ENCODE data around the gene PTPN4.
"Not testable (repeated sequence)": the region's sequence is repeated elsewhere in the genome, so short reads cannot be mapped to it uniquely, and the experiment has no call there.

Gene PTPN4

GRCh38 chr2:119764832-119765231 lies 5.1 kb downstream of the PTPN4 start:
- no peak overlapping the region for H3K4me3 ChIP-seq (ENCODE audit: low read depth, low read length)

GRCh38 chr2:119765433-119766002 lies 5.8 kb downstream of the PTPN4 start:
- H3K4me3 ChIP-seq (ENCODE audit: low read depth, low read length): no peak overlapping the region

- H3K4me3 ChIP-seq (ENCODE audit: low read depth, low read length): no peak overlapping the region
These were observed 7.2 kb downstream of the PTPN4 start for GRCh38 chr2:119766944-119767343.

GRCh38 chr2:119768742-119769141 lies 9.0 kb downstream of the PTPN4 start:
- no peak overlapping the region for H3K4me3 ChIP-seq (ENCODE audit: low read depth, low read length)

- no peak overlapping the region for H3K4me3 ChIP-seq (ENCODE audit: low read depth, low read length)
These were observed 9.9 kb downstream of the PTPN4 start for GRCh38 chr2:119769645-119770044.

- H3K4me3 ChIP-seq (ENCODE audit: low read depth, low read length): no peak overlapping the region
These were observed 11.6 kb downstream of the PTPN4 start for GRCh38 chr2:119771331-119771730.

GRCh38 chr2:119772128-119772527 lies 12.4 kb downstream of the PTPN4 start:
- H3K4me3 ChIP-seq (ENCODE audit: low read depth, low read length): no peak overlapping the region

- H3K4me3 ChIP-seq (ENCODE audit: low read depth, low read length): no peak overlapping the region
These were observed 13.0 kb downstream of the PTPN4 start for GRCh38 chr2:119772767-119773166.

- no peak overlapping the region for H3K4me3 ChIP-seq (ENCODE audit: low read depth, low read length)
These were observed 14.3 kb downstream of the PTPN4 start for GRCh38 chr2:119774026-119774425.

- no peak overlapping the region for H3K4me3 ChIP-seq (ENCODE audit: low read depth, low read length)
These were observed 15.4 kb downstream of the PTPN4 start for GRCh38 chr2:119775102-119775501.

- H3K4me3 ChIP-seq (ENCODE audit: low read depth, low read length): no peak overlapping the region
These were observed 22.7 kb downstream of the PTPN4 start for GRCh38 chr2:119782308-119783027.

GRCh38 chr2:119784876-119785275 lies 25.2 kb downstream of the PTPN4 start:
- no peak overlapping the region for H3K4me3 ChIP-seq (ENCODE audit: low read depth, low read length)

GRCh38 chr2:119786295-119786694 lies 26.6 kb downstream of the PTPN4 start:
- H3K4me3 ChIP-seq (ENCODE audit: low read depth, low read length): no peak overlapping the region

GRCh38 chr2:119788752-119789151 lies 29.0 kb downstream of the PTPN4 start:
- no peak overlapping the region for H3K4me3 ChIP-seq (ENCODE audit: low read depth, low read length)

GRCh38 chr2:119790466-119790865 lies 30.7 kb downstream of the PTPN4 start:
- no peak overlapping the region for H3K4me3 ChIP-seq (ENCODE audit: low read depth, low read length)

- no peak overlapping the region for H3K4me3 ChIP-seq (ENCODE audit: low read depth, low read length)
These were observed 33.2 kb downstream of the PTPN4 start for GRCh38 chr2:119792907-119793312.

GRCh38 chr2:119794237-119794636 lies 34.5 kb downstream of the PTPN4 start:
- no peak overlapping the region for H3K4me3 ChIP-seq (ENCODE audit: low read depth, low read length)

- no peak overlapping the region for H3K4me3 ChIP-seq (ENCODE audit: low read depth, low read length)
These were observed 35.9 kb downstream of the PTPN4 start for GRCh38 chr2:119795309-119796303.

- no peak overlapping the region for H3K4me3 ChIP-seq (ENCODE audit: low read depth, low read length)
These were observed 40.7 kb downstream of the PTPN4 start for GRCh38 chr2:119800376-119800902.

GRCh38 chr2:119801040-119801439 lies 41.3 kb downstream of the PTPN4 start:
- no peak overlapping the region for H3K4me3 ChIP-seq (ENCODE audit: low read depth, low read length)

GRCh38 chr2:119801989-119802388 lies 42.3 kb downstream of the PTPN4 start:
- H3K4me3 ChIP-seq (ENCODE audit: low read depth, low read length): not testable (repeated sequence)
